OCI-LY3 (cell line): ENCODE data around the gene PSMC3.

ENCODE experiments used
- EZH2phosphoT487 ChIP-seq: fragments of 200-600 bp; shearing (Covaris generic); IDR thresholded peaks from 2 replicates; pipeline ENCODE4 v1.6.1; 2018; ENCODE audit warnings: antibody characterized with exemption, mixed run types, low read depth
- TF ChIP-seq, protein P1 (sequence below): fragments of 200-600, 300-600 bp; sonication (generic); IDR thresholded peaks from 2 replicates; pipeline ENCODE4 v1.5.1; 2014; ENCODE audit warnings: antibody characterized with exemption, low read length, low read depth

DNA sequence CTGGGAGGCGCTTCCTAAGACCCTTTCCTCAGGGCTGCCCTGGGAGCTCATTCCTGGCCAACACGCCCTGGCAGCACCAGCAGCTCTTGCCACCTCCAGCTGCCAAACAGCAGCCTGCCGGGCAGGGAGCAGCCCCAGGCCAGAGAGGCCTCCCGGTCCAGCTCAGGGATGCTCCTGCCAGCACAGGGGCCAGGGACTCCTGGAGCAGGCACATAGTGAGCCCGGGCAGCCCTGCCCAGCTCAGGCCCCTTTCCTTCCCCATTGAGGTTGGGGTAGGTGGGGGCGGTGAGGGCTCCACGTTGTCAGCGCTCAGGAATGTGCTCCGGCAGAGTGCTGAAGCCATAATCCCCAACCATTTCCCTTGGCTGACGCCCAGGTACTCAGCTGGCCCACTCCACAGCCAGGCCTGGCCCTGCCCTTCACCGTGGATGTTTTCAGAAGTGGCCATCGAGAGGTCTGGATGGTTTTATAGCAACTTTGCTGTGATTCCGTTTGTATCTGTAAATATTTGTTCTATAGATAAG lies 10.2 kb downstream of the PSMC3 start:
- TF ChIP-seq, protein P1, sequence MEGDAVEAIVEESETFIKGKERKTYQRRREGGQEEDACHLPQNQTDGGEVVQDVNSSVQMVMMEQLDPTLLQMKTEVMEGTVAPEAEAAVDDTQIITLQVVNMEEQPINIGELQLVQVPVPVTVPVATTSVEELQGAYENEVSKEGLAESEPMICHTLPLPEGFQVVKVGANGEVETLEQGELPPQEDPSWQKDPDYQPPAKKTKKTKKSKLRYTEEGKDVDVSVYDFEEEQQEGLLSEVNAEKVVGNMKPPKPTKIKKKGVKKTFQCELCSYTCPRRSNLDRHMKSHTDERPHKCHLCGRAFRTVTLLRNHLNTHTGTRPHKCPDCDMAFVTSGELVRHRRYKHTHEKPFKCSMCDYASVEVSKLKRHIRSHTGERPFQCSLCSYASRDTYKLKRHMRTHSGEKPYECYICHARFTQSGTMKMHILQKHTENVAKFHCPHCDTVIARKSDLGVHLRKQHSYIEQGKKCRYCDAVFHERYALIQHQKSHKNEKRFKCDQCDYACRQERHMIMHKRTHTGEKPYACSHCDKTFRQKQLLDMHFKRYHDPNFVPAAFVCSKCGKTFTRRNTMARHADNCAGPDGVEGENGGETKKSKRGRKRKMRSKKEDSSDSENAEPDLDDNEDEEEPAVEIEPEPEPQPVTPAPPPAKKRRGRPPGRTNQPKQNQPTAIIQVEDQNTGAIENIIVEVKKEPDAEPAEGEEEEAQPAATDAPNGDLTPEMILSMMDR: no peak
- TF ChIP-seq EZH2phosphoT487: no peak
